GM21737 (cell line): ENCODE results near the gene ATXN1.
"Not testable (repeated sequence)": the region's sequence is repeated elsewhere in the genome, so short reads cannot be mapped to it uniquely, and the experiment has no call there.

Experiments
- ATAC-seq: cut with Tn5 transposase; IDR thresholded peaks from one replicate; pipeline ENCODE4 v1.9.1; 2021; ENCODE audit warnings: mild to moderate bottlenecking, moderate library complexity; ENCODE audit not compliant: unreplicated experiment

ATXN1 gene

GRCh38 chr6:16468991-16469615 lies 292.2 kb downstream of the ATXN1 start:
- ATAC-seq = no peak

- ATAC-seq = no peak
These were observed 294.3 kb downstream of the ATXN1 start for GRCh38 chr6:16466800-16467553.

GRCh38 chr6:16464045-16464444 lies 297.2 kb downstream of the ATXN1 start:
- no peak for ATAC-seq

GRCh38 chr6:16463246-16463645 lies 298.0 kb downstream of the ATXN1 start:
- not testable (repeated sequence) for ATAC-seq

- no peak for ATAC-seq
These were observed 299.8 kb downstream of the ATXN1 start for GRCh38 chr6:16461491-16461890.

- not testable (repeated sequence) for ATAC-seq
These were observed 301.8 kb downstream of the ATXN1 start for GRCh38 chr6:16459472-16459871.

- ATAC-seq = no peak
These were observed 308.9 kb downstream of the ATXN1 start for GRCh38 chr6:16452348-16452747.

- no peak for ATAC-seq
These were observed 310.4 kb downstream of the ATXN1 start for GRCh38 chr6:16450821-16451220.

GRCh38 chr6:16450285-16450684 lies 311.0 kb downstream of the ATXN1 start:
- ATAC-seq = no peak

- ATAC-seq = no peak
These were observed 315.0 kb downstream of the ATXN1 start for GRCh38 chr6:16446273-16446672.

GRCh38 chr6:16442031-16442430 lies 319.2 kb downstream of the ATXN1 start:
- no peak for ATAC-seq

- ATAC-seq = no peak
These were observed 320.0 kb downstream of the ATXN1 start for GRCh38 chr6:16441262-16441661.

- ATAC-seq = no peak
These were observed 320.5 kb downstream of the ATXN1 start for GRCh38 chr6:16440636-16441212.

GRCh38 chr6:16438718-16439591 lies 322.3 kb downstream of the ATXN1 start:
- ATAC-seq = no peak

- ATAC-seq = no peak
These were observed 323.3 kb downstream of the ATXN1 start for GRCh38 chr6:16437984-16438383.

- no peak for ATAC-seq
These were observed 324.2 kb downstream of the ATXN1 start for GRCh38 chr6:16437095-16437494.

GRCh38 chr6:16436550-16436949 lies 324.7 kb downstream of the ATXN1 start:
- no peak for ATAC-seq

- ATAC-seq = no peak
These were observed 326.4 kb downstream of the ATXN1 start for GRCh38 chr6:16434885-16435284.

GRCh38 chr6:16433338-16433890 lies 327.8 kb downstream of the ATXN1 start:
- ATAC-seq = no peak

- peak; percentile 54 for ATAC-seq
These were observed 328.9 kb downstream of the ATXN1 start for GRCh38 chr6:16432075-16433032.
